Cardiac ventricle fibroblast (primary cell): ENCODE data around the gene CTXN2. TPM values are rescaled to one million over a fixed set of nuclear protein-coding genes. Genes with fewer than 3 reads are reported as not detected.

ENCODE experiments used
- total RNA-seq: library from RNA; depleted of rRNA; stranded (reverse); fragments of >200 nt; gene quantifications from 2 replicates; pipeline ENCODE4 v1.2.3, GENCODE V29; 2015

CTXN2 gene
- not detected in 2 replicates for total RNA-seq

GRCh38 chr15:48191574-48192225, at the start of gene CTXN2:
Gene CTXN2 (plus strand): TSS chr15:48191665. CDS start chr15:48201301, 9,636 bp downstream.

GRCh38 chr15:48177766-48178647, 13.5 kb upstream of the CTXN2 start, which contains the start of gene MYEF2:
Gene MYEF2 (minus strand): TSS chr15:48178295. CDS start chr15:48178237, 58 bp downstream.

GRCh38 chr15:48205981-48206380, 14.5 kb downstream of the CTXN2 start, which contains the start of gene SLC12A1:
Gene SLC12A1 (plus strand): TSS chr15:48206302. CDS start chr15:48207720, 1,418 bp downstream.

Other genes with a start within 250 kb of the CTXN2 start
- not detected in 2 replicates for gene SLC24A5, start 70.7 kb upstream of the CTXN2 start, total RNA-seq
- gene MYEF2, start 13.4 kb upstream of the CTXN2 start, total RNA-seq, result 0.29 TPM in 1 of 2 replicates, not detected in the other
- not detected in 2 replicates for gene SLC12A1, start 14.6 kb downstream of the CTXN2 start, total RNA-seq
- 89.1 and 91.3 TPM in 2 replicates for gene DUT, start 139.8 kb downstream of the CTXN2 start, total RNA-seq